Endothelial cell (in vitro differentiated cells): ENCODE results near the gene ISG15. TPM values are rescaled to one million over a fixed set of nuclear protein-coding genes. Genes with fewer than 3 reads are reported as not detected.
"Not testable (repeated sequence)": the region's sequence is repeated elsewhere in the genome, so short reads cannot be mapped to it uniquely, and the experiment has no call there.

Source experiments
- DNase-seq: peaks from one replicate; pipeline ENCODE4 v3.0.0; 2021; ENCODE audit warnings: low spot score
- H3K27ac Mint-ChIP-seq: one replicate; pipeline ENCODE4 v1.8.0; 2021; ENCODE audit warnings: mixed read lengths, inconsistent platforms; ENCODE audit not compliant: unreplicated experiment
- H3K27me3 Mint-ChIP-seq: one replicate; pipeline ENCODE4 v1.8.0; 2021; ENCODE audit warnings: mild to moderate bottlenecking, moderate library complexity, mixed read lengths, inconsistent platforms; ENCODE audit not compliant: unreplicated experiment
- H3K36me3 Mint-ChIP-seq: one replicate; pipeline ENCODE4 v1.8.0; 2021; ENCODE audit warnings: mild to moderate bottlenecking, low read depth, mixed read lengths, inconsistent platforms; ENCODE audit not compliant: unreplicated experiment
- H3K4me1 Mint-ChIP-seq: one replicate; pipeline ENCODE4 v1.8.0; 2021; ENCODE audit warnings: mild to moderate bottlenecking, mixed read lengths, inconsistent platforms; ENCODE audit not compliant: unreplicated experiment
- H3K4me3 Mint-ChIP-seq: one replicate; pipeline ENCODE4 v1.8.0; 2021; ENCODE audit warnings: mild to moderate bottlenecking, mixed read lengths, inconsistent platforms; ENCODE audit not compliant: unreplicated experiment
- H3K9me3 Mint-ChIP-seq: one replicate; pipeline ENCODE4 v1.8.0; 2021; ENCODE audit warnings: mixed read lengths, inconsistent platforms; ENCODE audit not compliant: unreplicated experiment
- total RNA-seq: library from RNA; stranded (reverse); fragmentation: NEBNext Ultra II Directional; extraction: Animal tissue kit (Norgen Biotek cat#: 25700); gene quantifications from one replicate; pipeline ENCODE4 v1.2.1, GENCODE V29; 2021; ENCODE audit not compliant: unreplicated experiment
- TF ChIP-seq, protein P1 (sequence below): fragments of 200-600 bp; sonication (generic); IDR thresholded peaks from one replicate; pipeline ENCODE4 v1.5.0; 2021; ENCODE audit warnings: antibody characterized with exemption; ENCODE audit not compliant: unreplicated experiment

Gene ISG15
- total RNA-seq, 1 donor from 2014 or later, result 33.3 TPM

DNA sequence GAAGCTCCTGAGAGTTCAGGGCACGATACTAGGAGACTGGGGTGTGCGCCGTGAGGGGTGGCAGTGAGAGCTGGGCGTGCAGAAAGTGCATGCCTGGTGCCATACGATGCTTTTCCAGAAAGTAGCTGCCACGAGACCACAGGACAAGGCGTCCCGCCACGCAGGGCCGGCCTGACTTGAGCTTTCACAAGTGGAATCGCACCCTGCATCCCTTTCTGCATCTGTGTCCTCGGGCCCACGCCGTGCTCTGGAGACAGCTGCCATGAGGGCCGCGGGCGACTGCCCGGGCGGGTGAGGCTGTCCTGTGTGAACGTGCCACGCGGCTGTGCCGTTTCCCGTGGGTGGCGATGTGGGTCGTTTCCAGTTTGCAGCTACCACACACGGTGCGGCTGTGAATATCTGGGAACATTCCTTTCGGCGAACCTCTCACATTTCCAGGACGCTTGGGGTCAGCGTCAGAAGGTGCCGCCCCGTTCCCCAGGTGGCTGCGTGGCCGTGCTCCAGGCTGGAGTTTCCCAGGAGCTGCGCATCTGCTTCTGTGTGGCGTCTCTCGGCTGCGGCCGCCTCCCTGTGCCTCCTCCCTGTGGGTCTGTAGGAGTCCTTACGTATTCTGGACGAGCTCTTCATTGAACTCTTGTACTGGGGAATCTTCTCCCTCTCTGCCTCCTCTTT, 30.4 kb upstream of the ISG15 start:
- Mint-ChIP-seq H3K4me1 (peaks cover 3% of the 10 kb centered on the region), H3K27me3 (peaks cover 16% of the 10 kb centered on the region), H3K36me3 (peaks cover 7% of the 10 kb centered on the region), H3K27ac (peak overlapping the region; percentile 7), H3K9me3 (no peaks in the 10 kb centered on the region), H3K4me3 (peak overlapping the region; percentile 13)
- no peak for DNase-seq
- TF ChIP-seq, protein P1, sequence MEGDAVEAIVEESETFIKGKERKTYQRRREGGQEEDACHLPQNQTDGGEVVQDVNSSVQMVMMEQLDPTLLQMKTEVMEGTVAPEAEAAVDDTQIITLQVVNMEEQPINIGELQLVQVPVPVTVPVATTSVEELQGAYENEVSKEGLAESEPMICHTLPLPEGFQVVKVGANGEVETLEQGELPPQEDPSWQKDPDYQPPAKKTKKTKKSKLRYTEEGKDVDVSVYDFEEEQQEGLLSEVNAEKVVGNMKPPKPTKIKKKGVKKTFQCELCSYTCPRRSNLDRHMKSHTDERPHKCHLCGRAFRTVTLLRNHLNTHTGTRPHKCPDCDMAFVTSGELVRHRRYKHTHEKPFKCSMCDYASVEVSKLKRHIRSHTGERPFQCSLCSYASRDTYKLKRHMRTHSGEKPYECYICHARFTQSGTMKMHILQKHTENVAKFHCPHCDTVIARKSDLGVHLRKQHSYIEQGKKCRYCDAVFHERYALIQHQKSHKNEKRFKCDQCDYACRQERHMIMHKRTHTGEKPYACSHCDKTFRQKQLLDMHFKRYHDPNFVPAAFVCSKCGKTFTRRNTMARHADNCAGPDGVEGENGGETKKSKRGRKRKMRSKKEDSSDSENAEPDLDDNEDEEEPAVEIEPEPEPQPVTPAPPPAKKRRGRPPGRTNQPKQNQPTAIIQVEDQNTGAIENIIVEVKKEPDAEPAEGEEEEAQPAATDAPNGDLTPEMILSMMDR, result no peak

DNA sequence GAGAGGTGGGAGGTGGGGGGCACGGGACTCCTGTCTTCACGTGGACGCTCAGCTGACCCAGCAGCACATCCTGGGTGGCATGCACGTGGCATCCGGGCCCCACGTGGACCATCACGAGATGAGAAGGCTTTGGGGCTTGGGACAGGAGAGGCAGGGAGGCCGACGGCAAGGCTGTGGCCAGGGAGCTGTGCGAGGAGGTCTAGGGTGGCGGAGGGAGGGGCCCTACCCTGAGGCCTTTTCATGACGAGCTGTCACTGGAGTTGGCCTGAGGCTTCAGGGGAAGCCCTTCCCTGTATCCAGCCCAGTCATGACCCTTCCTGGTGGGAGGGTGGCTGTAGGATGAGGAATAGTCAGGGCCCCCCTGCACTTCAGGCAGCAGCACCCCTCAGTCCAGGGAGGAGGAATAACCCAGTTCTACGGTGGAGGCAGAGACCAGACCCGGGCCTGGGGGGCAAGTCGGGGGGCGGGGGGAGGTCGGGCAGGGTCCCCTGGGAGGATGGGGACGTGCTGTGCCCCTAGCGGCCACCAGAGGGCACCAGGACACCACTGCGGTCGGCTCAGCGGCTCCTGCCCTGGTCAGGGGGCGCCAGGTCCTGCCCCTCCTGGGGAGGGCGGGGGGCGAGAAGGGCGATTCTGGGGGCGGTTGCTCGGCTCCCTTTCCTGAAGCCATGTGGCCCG, 29.4 kb upstream of the ISG15 start:
- Mint-ChIP-seq H3K36me3 (peaks cover 4% of the 10 kb centered on the region), H3K9me3 (no peaks in the 10 kb centered on the region), H3K27me3 (peaks cover 18% of the 10 kb centered on the region), H3K4me1 (no peaks in the 10 kb centered on the region), H3K27ac (no peak overlapping the region), H3K4me3 (no peak overlapping the region)
- DNase-seq, result peak; percentile 74
- TF ChIP-seq, protein P1, result peak; percentile 88

DNA sequence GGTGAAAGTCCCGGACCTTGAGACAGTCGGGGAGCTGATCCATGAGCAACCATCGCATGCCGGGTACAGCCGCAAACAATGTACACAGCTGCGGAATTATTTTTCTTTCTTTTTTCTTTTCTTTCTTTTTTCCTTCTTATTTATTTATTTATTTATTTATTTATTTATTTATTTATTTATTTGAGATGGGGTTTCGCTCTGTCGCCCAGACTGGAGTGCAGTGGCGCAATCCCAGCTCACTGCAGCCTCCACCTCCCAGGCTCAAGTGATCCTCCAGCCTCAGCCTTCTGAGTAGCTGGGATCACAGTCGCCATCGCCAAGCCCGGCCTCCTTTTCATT, 28.9 kb upstream of the ISG15 start:
- DNase-seq, result no peak
- no peaks in the 10 kb centered on the region for H3K4me1 Mint-ChIP-seq
- no peaks in the 10 kb centered on the region for H3K9me3 Mint-ChIP-seq
- peaks cover 4% of the 10 kb centered on the region for H3K36me3 Mint-ChIP-seq
- no peak overlapping the region for H3K4me3 Mint-ChIP-seq
- H3K27me3 Mint-ChIP-seq, result peaks cover 18% of the 10 kb centered on the region
- H3K27ac Mint-ChIP-seq, result no peak overlapping the region
- TF ChIP-seq, protein P1, result no peak

DNA sequence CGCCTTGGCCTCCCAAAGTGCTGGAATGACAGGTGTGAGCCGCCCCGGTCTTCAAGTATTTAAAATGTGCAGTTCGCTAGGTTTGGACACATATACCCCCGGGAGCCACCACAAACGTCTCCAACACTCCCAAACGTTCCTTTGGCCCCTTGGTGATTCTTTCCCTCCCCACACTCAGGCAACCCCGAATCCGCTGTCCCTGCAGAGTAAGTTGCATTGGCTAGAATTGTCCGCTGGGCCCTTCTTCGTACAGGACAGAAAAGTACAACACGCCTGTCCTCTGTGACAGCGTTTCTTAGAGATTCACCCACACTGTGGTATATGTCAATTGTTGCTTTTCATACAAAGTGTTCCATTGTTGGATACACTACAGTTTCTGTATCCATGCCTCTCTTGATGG, 28.2 kb upstream of the ISG15 start:
- H3K36me3 Mint-ChIP-seq, result peaks cover 4% of the 10 kb centered on the region
- no peak overlapping the region for H3K4me3 Mint-ChIP-seq
- H3K9me3 Mint-ChIP-seq, result no peaks in the 10 kb centered on the region
- TF ChIP-seq, protein P1, result no peak
- H3K4me1 Mint-ChIP-seq, result no peaks in the 10 kb centered on the region
- no peak for DNase-seq
- no peak overlapping the region for H3K27ac Mint-ChIP-seq
- H3K27me3 Mint-ChIP-seq, result peaks cover 15% of the 10 kb centered on the region

DNA sequence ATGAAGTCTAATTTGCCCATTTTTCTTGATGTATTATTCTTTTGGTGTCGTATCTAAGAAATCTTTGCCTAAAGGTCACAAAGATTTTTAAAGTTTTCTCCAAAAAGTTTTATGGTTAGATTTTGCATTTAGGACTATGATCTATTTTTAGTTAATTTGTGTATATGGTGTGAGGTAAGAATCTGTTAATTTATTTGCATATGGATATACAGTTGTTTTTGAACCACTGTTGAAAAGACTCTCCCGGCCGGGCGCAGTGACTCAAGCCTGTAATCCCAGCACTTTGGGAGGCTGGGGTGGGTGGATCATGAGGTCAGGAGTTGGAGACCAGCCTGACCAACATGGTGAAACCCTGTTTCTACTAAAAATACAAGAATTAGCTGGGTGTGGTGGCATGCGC, 25.2 kb upstream of the ISG15 start:
- H3K27ac Mint-ChIP-seq, H3K4me1 Mint-ChIP-seq, DNase-seq, H3K4me3 Mint-ChIP-seq, H3K36me3 Mint-ChIP-seq, H3K9me3 Mint-ChIP-seq: not testable (repeated sequence)
- peaks cover 16% of the 10 kb centered on the region for H3K27me3 Mint-ChIP-seq

DNA sequence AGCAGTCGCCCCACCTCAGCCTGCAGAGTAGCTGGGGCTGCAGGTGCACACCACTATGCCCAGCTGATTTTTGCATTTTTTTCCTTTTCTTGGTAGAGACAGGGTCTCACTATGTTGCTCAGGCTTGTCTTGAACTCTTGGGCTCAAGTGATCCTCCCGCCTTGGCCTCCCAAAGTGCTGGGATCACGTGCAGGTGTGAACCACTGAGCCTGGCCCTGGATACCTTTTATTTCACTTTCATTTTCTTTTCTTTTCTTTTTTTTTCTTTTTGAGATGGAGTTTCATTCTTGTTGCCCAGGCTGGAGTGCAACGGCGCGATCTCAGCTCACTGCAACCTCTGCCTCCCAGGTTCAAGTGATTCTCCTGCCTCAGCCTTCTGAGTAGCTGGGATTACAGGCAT, 22.0 kb upstream of the ISG15 start:
- H3K27me3 Mint-ChIP-seq, result peaks cover 24% of the 10 kb centered on the region
- DNase-seq, H3K4me3 Mint-ChIP-seq, H3K27ac Mint-ChIP-seq, H3K9me3 Mint-ChIP-seq, H3K4me1 Mint-ChIP-seq: not testable (repeated sequence)
- H3K36me3 Mint-ChIP-seq, result peaks cover 14% of the 10 kb centered on the region
